Measurements from ENCODE around the gene PPP1R2B. TPM values are rescaled to one million over a fixed set of nuclear protein-coding genes. Genes with fewer than 3 reads are reported as not detected.

Gene PPP1R2B
- total RNA-seq (under 1 TPM in 1 of 6 donors, not detected in 5; 0.12 TPM), polyA plus RNA-seq (under 1 TPM in 1 of 2 donors, not detected in 1; 0.02 TPM)

- no peak for ATAC-seq
- Histone ChIP-seq H3K9me3 (no peaks in the 10 kb centered on the region), H3K4me3 (no peak within 1 kb of the TSS), H3K27ac (no peak within 1 kb of the TSS), H3K36me3 (no peaks in the 10 kb centered on the region), H3K27me3 (no peaks in the 10 kb centered on the region), H3K4me1 (no peaks in the 10 kb centered on the region)
- FAIRE-seq = no peak
- no peak for TF ChIP-seq CTCF (IDR thresholded peaks at IDR 0.05)
- peak in 1 of 6 donors; percentile 7 for DNase-seq
- 33 to 45% methylated on average over 48 of the region's 48 CpGs for WGBS, 2 donors
- intact Hi-C loops (cut with DNase I) = no loop called here
Observed at GRCh38 chr5:156850206-156850751, at the start of gene PPP1R2B. TSS of gene PPP1R2B (plus strand) at chr5:156850295. CDS start at chr5:156850563, 268 bp downstream.

DNA sequence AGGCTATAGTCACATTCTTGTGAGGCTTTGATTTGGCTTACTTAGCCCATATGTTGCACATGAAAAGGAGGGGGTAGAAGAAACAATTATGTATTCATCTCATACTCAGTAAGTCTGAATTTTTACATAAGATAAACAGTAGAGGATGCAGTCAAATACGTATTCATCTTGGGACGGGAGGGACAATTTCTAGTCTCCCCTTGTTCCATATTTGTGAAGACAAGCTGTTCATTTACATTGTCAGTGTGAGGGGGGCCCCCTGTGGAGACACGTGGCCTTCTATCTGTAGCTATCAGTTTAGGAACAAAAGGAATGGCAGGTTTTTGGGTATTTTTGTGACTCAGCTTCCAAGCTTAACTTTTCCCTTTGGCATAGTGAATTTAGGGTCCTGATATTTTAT, 49.2 kb upstream of the PPP1R2B start:
- Histone ChIP-seq H3K4me1 (peaks cover 0 to 6% (median 6%) of the 10 kb centered on the region in 3 donors), H3K36me3 (no peaks in the 10 kb centered on the region), H3K9me3 (no peaks in the 10 kb centered on the region), H3K27me3 (no peaks in the 10 kb centered on the region), H3K4me3 (no peak overlapping the region), H3K27ac (no peak overlapping the region)
- FAIRE-seq (no peak), DNase-seq (no peak), ATAC-seq (no peak)
- no peak for TF ChIP-seq CTCF (IDR thresholded peaks at IDR 0.05)
- intact Hi-C loops (cut with DNase I) = no loop called here
- 76% methylated on average over 3 of the region's 3 CpGs for WGBS, 2 donors

GRCh38 chr5:156802501-156802900, 47.6 kb upstream of the PPP1R2B start:
- H3K4me3 ChIP-seq = no peak overlapping the region
- peaks cover 0 to 6% (median 6%) of the 10 kb centered on the region in 3 donors for H3K4me1 ChIP-seq
- intact Hi-C loops (cut with DNase I) = no loop called here
- WGBS, 2 donors = 83 to 84% methylated on average over 5 of the region's 5 CpGs
- ATAC-seq (no peak), DNase-seq (no peak), FAIRE-seq (no peak)
- H3K27ac ChIP-seq = no peak overlapping the region
- no peaks in the 10 kb centered on the region for H3K36me3 ChIP-seq
- H3K9me3 ChIP-seq = no peaks in the 10 kb centered on the region
- TF ChIP-seq CTCF (IDR thresholded peaks at IDR 0.05) = no peak
- H3K27me3 ChIP-seq = no peaks in the 10 kb centered on the region

- Histone ChIP-seq H3K9me3 (no peaks in the 10 kb centered on the region), H3K4me3 (no peak overlapping the region), H3K36me3 (no peaks in the 10 kb centered on the region), H3K27me3 (no peaks in the 10 kb centered on the region), H3K27ac (no peak overlapping the region), H3K4me1 (peaks cover 0 to 6% (median 6%) of the 10 kb centered on the region in 3 donors)
- DNase-seq (peak in 1 of 6 donors; percentile 7), ATAC-seq (peak; percentile 87 to 93 (median 92)), FAIRE-seq (no peak)
- WGBS, 2 donors = 19 to 21% methylated on average over 2 of the region's 2 CpGs
- intact Hi-C loops (cut with DNase I) = no loop called here
- TF ChIP-seq CTCF (IDR thresholded peaks at IDR 0.05) = no peak
Observed at GRCh38 chr5:156803404-156803803, 46.7 kb upstream of the PPP1R2B start.

DNA sequence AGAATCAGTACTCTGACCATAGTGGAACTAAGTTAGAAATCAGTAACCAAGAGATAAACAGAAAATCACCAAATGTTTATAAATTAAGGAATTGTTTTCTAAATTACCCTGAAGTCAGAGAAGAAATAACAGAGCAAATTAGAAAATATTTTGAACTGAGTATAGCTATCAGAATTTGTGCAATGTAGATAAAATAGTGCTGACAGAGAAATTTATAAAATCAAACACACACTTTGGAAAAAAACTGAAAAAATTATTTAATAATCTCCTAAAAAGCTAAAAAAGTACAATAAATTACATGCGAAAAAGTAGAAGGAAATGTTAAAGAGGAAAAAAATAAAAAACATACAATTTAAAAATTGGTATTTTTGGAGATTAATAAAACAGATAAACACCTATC, 37.1 kb upstream of the PPP1R2B start:
- FAIRE-seq (peak; percentile 53), ATAC-seq (no peak), DNase-seq (no peak)
- Histone ChIP-seq H3K4me3 (no peak overlapping the region), H3K36me3 (no peaks in the 10 kb centered on the region), H3K27me3 (no peaks in the 10 kb centered on the region), H3K9me3 (no peaks in the 10 kb centered on the region), H3K27ac (no peak overlapping the region), H3K4me1 (no peaks in the 10 kb centered on the region)
- TF ChIP-seq CTCF (IDR thresholded peaks at IDR 0.05) = no peak
- intact Hi-C loops (cut with DNase I) = no loop called here
- 89 to 91% methylated on average over 1 of the region's 1 CpG for WGBS, 2 donors
